A549 (cell line): ENCODE measurements around the gene SOS1.

Experiments
- BCL3 ChIP-seq: fragments of >200 bp; sonication (Bioruptor Twin); formaldehyde crosslinking; IDR thresholded peaks from 3 replicates; pipeline ENCODE4 v1.6.1; 2016
- CHD4 ChIP-seq: fragments of 200-600 bp; sonication (generic); IDR thresholded peaks from 2 replicates; pipeline ENCODE4 v1.6.1; 2016; ENCODE audit warnings: antibody characterized with exemption, mild to moderate bottlenecking, borderline replicate concordance
- CTCF ChIP-seq: fragments of >200 bp; sonication (Bioruptor Twin); formaldehyde crosslinking; IDR thresholded peaks from 3 replicates; pipeline ENCODE4 v1.5.1; 2016
- EHMT2 ChIP-seq: fragments of 200-600 bp; sonication (generic); IDR thresholded peaks from 2 replicates; pipeline ENCODE4 v1.6.1; 2016; ENCODE audit warnings: antibody characterized with exemption, low read depth, mild to moderate bottlenecking, moderate library complexity
- GATA3 ChIP-seq: IDR thresholded peaks from 2 replicates; pipeline ENCODE4 v1.6.1; 2012; ENCODE audit warnings: borderline replicate concordance
- NR3C1 ChIP-seq: fragments of >200 bp; sonication (Bioruptor Twin); formaldehyde crosslinking; IDR thresholded peaks from 3 replicates; pipeline ENCODE4 v1.6.1; 2017
- POLR2A ChIP-seq: IDR thresholded peaks from 2 replicates; pipeline ENCODE4 v1.6.1; 2012; ENCODE audit warnings: mild to moderate bottlenecking, low read length
- POLR2AphosphoS2 ChIP-seq: conservative IDR thresholded peaks from 2 replicates; pipeline ENCODE4 v1.6.1; 2012; ENCODE audit warnings: low read length, improper control_type of control experiment, inconsistent platforms
- RAD21 ChIP-seq, 2 experiments: fragments of >200 bp in 1 of 2; sonication (Bioruptor Twin) in 1 of 2; formaldehyde crosslinking in 1 of 2; IDR thresholded peaks in 1 of 2; conservative IDR thresholded peaks in 1 of 2; 2 replicates in 1 of 2; 3 replicates in 1 of 2; pipeline ENCODE4 v1.6.1; 2012 to 2018; ENCODE audit warnings: inconsistent platforms in 1 of 2
- SREBF2 ChIP-seq: fragments of 450-650 bp; IDR thresholded peaks from 2 replicates; pipeline ENCODE4 v1.6.1; 2014; ENCODE audit warnings: mild to moderate bottlenecking, moderate library complexity

- TF ChIP-seq CTCF, result peak; percentile 92
- no peak for TF ChIP-seq EHMT2
- no peak for TF ChIP-seq POLR2AphosphoS2
- TF ChIP-seq POLR2A, result no peak
- TF ChIP-seq SREBF2, result no peak
- peak; percentile 76 to 84 for TF ChIP-seq RAD21 (conservative IDR thresholded peaks at IDR 0.05 in 1 of 2, IDR thresholded peaks at IDR 0.05 in 1 of 2)
- TF ChIP-seq BCL3, result no peak
- no peak for TF ChIP-seq CHD4
- TF ChIP-seq GATA3, result no peak
- no peak for TF ChIP-seq NR3C1
Measured at GRCh38 chr2:38947241-38948239, 173.3 kb downstream of the SOS1 start.
